ENCODE results near the gene MOB1B.
A peak's percentile ranks its signal among the peaks of the same experiment; 100 is the strongest.
"Not testable (repeated sequence)": the region's sequence is repeated elsewhere in the genome, so short reads cannot be mapped to it uniquely, and the experiment has no call there.

MOB1B gene

GRCh38 chr4:71025654-71026053 is 123.5 kb downstream of the MOB1B start:
- H3K36me3 Mint-ChIP-seq, result peaks cover 17% of the 10 kb centered on the region
- no peaks in the 10 kb centered on the region for H3K9me3 Mint-ChIP-seq
- H3K4me3 Mint-ChIP-seq, result no peak overlapping the region
- peak overlapping the region; percentile 20 for H3K27ac Mint-ChIP-seq
- H3K4me1 Mint-ChIP-seq, result peaks cover 5% of the 10 kb centered on the region
- DNase-seq (ENCODE audit: low spot score in 2 of 2) (no peak), ATAC-seq (ENCODE audit: low read depth) (no peak)
- no peaks in the 10 kb centered on the region for H3K27me3 Mint-ChIP-seq

- no peak for DNase-seq (ENCODE audit: low spot score in 2 of 2)
- Mint-ChIP-seq H3K27ac (no peak overlapping the region), H3K36me3 (peaks cover 17% of the 10 kb centered on the region), H3K4me1 (peaks cover 5% of the 10 kb centered on the region), H3K27me3 (no peaks in the 10 kb centered on the region), H3K4me3 (no peak overlapping the region), H3K9me3 (no peaks in the 10 kb centered on the region)
- ATAC-seq (ENCODE audit: low read depth), result no peak
Measured at GRCh38 chr4:71026086-71026485, 123.9 kb downstream of the MOB1B start.

- Mint-ChIP-seq H3K36me3 (peaks cover 24% of the 10 kb centered on the region), H3K4me3 (no peak overlapping the region), H3K9me3 (no peaks in the 10 kb centered on the region)
Measured at GRCh38 chr4:71027611-71028010, 125.4 kb downstream of the MOB1B start.

GRCh38 chr4:71029504-71029903 is 127.3 kb downstream of the MOB1B start:
- no peak overlapping the region for H3K27ac Mint-ChIP-seq
- H3K36me3 Mint-ChIP-seq, result peaks cover 27% of the 10 kb centered on the region
- H3K9me3 Mint-ChIP-seq, result no peaks in the 10 kb centered on the region
- no peaks in the 10 kb centered on the region for H3K27me3 Mint-ChIP-seq
- DNase-seq (ENCODE audit: low spot score in 2 of 2), result no peak
- H3K4me3 Mint-ChIP-seq, result no peak overlapping the region
- no peak for ATAC-seq (ENCODE audit: low read depth)
- H3K4me1 Mint-ChIP-seq, result peaks cover 2% of the 10 kb centered on the region

More at GRCh38 chr4:71027611-71028010, 125.4 kb downstream of the MOB1B start:
- H3K27me3 Mint-ChIP-seq, result no peaks in the 10 kb centered on the region
- H3K4me1 Mint-ChIP-seq, result peaks cover 5% of the 10 kb centered on the region
- no peak for ATAC-seq (ENCODE audit: low read depth)
- no peak for DNase-seq (ENCODE audit: low spot score in 2 of 2)
- H3K27ac Mint-ChIP-seq, result no peak overlapping the region

GRCh38 chr4:71032106-71032505 is 129.9 kb downstream of the MOB1B start:
- not testable (repeated sequence) for H3K27me3 Mint-ChIP-seq; DNase-seq (ENCODE audit: low spot score in 2 of 2); ATAC-seq (ENCODE audit: low read depth); H3K9me3 Mint-ChIP-seq; H3K4me1 Mint-ChIP-seq; H3K4me3 Mint-ChIP-seq
- H3K27ac Mint-ChIP-seq, result peak overlapping the region; percentile 42
- H3K36me3 Mint-ChIP-seq, result peaks cover 22% of the 10 kb centered on the region

Data from memory B cell (primary cell).